Kidney (tissue), 14 donors: Measurements from ENCODE around the gene MASP1. TPM values are rescaled to one million over a fixed set of nuclear protein-coding genes. Genes with fewer than 3 reads are reported as not detected.

Experiments used
- DNase-seq, 5 donors: peaks; one replicate each; pipeline ENCODE4 v3.0.0-alpha.2; 2013 to 2020
- FAIRE-seq: peaks from 2 replicates; lab custom pipeline; 2012; peaks lifted over from hg19 to GRCh38; lab: Jason Lieb, UNC
- H3K27ac ChIP-seq, 2 donors: one replicate each; pipeline ENCODE4 v1.7.0; 2013; ENCODE audit warnings: low read depth in 2 of 2, low read length in 2 of 2, inconsistent platforms in 1 of 2
- H3K27me3 ChIP-seq: one replicate; pipeline ENCODE4 v1.7.1; 2013; ENCODE audit warnings: low read length, inconsistent platforms; ENCODE audit not compliant: control insufficient read depth, insufficient read depth
- H3K36me3 ChIP-seq, 3 donors: one replicate each; pipeline versions ENCODE4 v1.7.0 to v1.7.1; 2013; ENCODE audit warnings: low read length in 3 of 3, control low read depth in 1 of 3, inconsistent platforms in 1 of 3; ENCODE audit not compliant: insufficient read depth in 3 of 3, control insufficient read depth in 2 of 3
- H3K4me1 ChIP-seq, 3 donors: one replicate each; pipeline versions ENCODE4 v1.7.0 to v1.7.1; 2013; ENCODE audit warnings: low read length in 3 of 3, inconsistent platforms in 1 of 3, low read depth in 1 of 3; ENCODE audit not compliant: control insufficient read depth in 2 of 3, insufficient read depth in 2 of 3
- H3K4me3 ChIP-seq, 3 donors: one replicate each; pipeline versions ENCODE4 v1.7.0 to v1.8.1; 2013; ENCODE audit warnings: low read length in 3 of 3, control low read depth in 1 of 3, inconsistent platforms in 1 of 3
- H3K9ac ChIP-seq, 3 donors: one replicate each; pipeline versions ENCODE4 v1.7.0 to v1.7.1; 2013; ENCODE audit warnings: low read length in 3 of 3, control low read depth in 1 of 3, inconsistent platforms in 1 of 3
- H3K9me3 ChIP-seq, 3 donors: one replicate each; pipeline versions ENCODE4 v1.7.0 to v1.7.1; 2013; ENCODE audit warnings: low read length in 3 of 3, control low read depth in 1 of 3, inconsistent platforms in 1 of 3; ENCODE audit not compliant: control insufficient read depth in 2 of 3, insufficient read depth in 1 of 3
- CTCF ChIP-seq: IDR thresholded peaks from 3 replicates; pipeline ENCODE4 v1.5.1; 2012; ENCODE audit warnings: mild to moderate bottlenecking, moderate library complexity, borderline replicate concordance; ENCODE audit not compliant: insufficient read depth; ENCODE audit errors: extremely low read depth
- intact Hi-C: fragments of 100-400 bp; cut with DNase I; formaldehyde crosslinking; loops from one replicate; pipeline ENCODE4 v1.11.1; 2022
- polyA plus RNA-seq: library from polyadenylated mRNA; stranded (reverse); fragments of 350-450 nt; fragmentation: Illumina TruSeq; extraction: RNeasy Lipid Tissue Mini Kit (QIAGEN cat#74804); gene quantifications from one replicate; pipeline ENCODE4 v1.2.3, GENCODE V29; 2014; ENCODE audit warnings: low read depth, low replicate concordance; ENCODE audit not compliant: insufficient read depth
- total RNA-seq: library from RNA; stranded (reverse); fragmentation: NEBNext Ultra II Directional; extraction: Animal tissue kit (Norgen Biotek cat#: 25700); gene quantifications from one replicate; pipeline ENCODE4 v1.2.1, GENCODE V29; 2021
- donor health status: control.
- donor health status: control.
- donor health status: control.
- donor health status: control.
- donor health status: control.
- donor health status: DM: yes; HTN: yes; CAD: no.
- donor health status: Normal renal cell carcinoma (clear cell type).

The MASP1 gene
- total and polyA plus RNA-seq, 2 donors from 2014 or later, result 2.8 to 4.8 TPM

GRCh38 chr3:187236962-187237361 lies 54.6 kb downstream of the MASP1 start:
- Histone ChIP-seq H3K27me3 (no peaks in the 10 kb centered on the region), H3K4me1 (no peaks in the 10 kb centered on the region), H3K27ac (no peak overlapping the region), H3K9ac (no peak overlapping the region), H3K36me3 (no peaks in the 10 kb centered on the region), H3K4me3 (no peak overlapping the region), H3K9me3 (no peaks in the 10 kb centered on the region)
- TF ChIP-seq CTCF, result no peak
- intact Hi-C loops, result no loop called here
- DNase-seq (no peak), FAIRE-seq (no peak)

GRCh38 chr3:187230011-187230410 lies 61.5 kb downstream of the MASP1 start:
- H3K36me3 ChIP-seq, result no peaks in the 10 kb centered on the region
- no peak overlapping the region for H3K9ac ChIP-seq
- H3K9me3 ChIP-seq, result no peaks in the 10 kb centered on the region
- DNase-seq, result no peak
- no peak for TF ChIP-seq CTCF
- no peaks in the 10 kb centered on the region for H3K27me3 ChIP-seq
- no peak for FAIRE-seq
- H3K4me3 ChIP-seq, result no peak overlapping the region
- no peak overlapping the region for H3K27ac ChIP-seq
- intact Hi-C loops, result no loop called here
- H3K4me1 ChIP-seq, result no peaks in the 10 kb centered on the region

GRCh38 chr3:187228740-187229139 lies 62.8 kb downstream of the MASP1 start:
- H3K27ac ChIP-seq, result no peak overlapping the region
- no peaks in the 10 kb centered on the region for H3K9me3 ChIP-seq
- no peak overlapping the region for H3K9ac ChIP-seq
- FAIRE-seq, result no peak
- H3K4me1 ChIP-seq, result peaks cover 0 to under 1% (median 0%) of the 10 kb centered on the region in 3 donors
- no peak for TF ChIP-seq CTCF
- no peaks in the 10 kb centered on the region for H3K36me3 ChIP-seq
- intact Hi-C loops, result no loop called here
- no peaks in the 10 kb centered on the region for H3K27me3 ChIP-seq
- no peak for DNase-seq
- H3K4me3 ChIP-seq, result no peak overlapping the region

- Histone ChIP-seq H3K27me3 (no peaks in the 10 kb centered on the region), H3K9me3 (no peaks in the 10 kb centered on the region), H3K4me1 (peaks cover 0 to 7% (median 0%) of the 10 kb centered on the region in 3 donors), H3K36me3 (no peaks in the 10 kb centered on the region), H3K27ac (no peak overlapping the region), H3K9ac (no peak overlapping the region), H3K4me3 (no peak overlapping the region)
- FAIRE-seq, result no peak
- DNase-seq, result no peak
- no peak for TF ChIP-seq CTCF
- intact Hi-C loops, result no loop called here
Observed at GRCh38 chr3:187227658-187228258, 63.8 kb downstream of the MASP1 start.
